Tibial nerve (tissue), 4 donors: ENCODE measurements around the gene SRGAP3.

Experiments used
- CTCF ChIP-seq, 5 experiments: fragments of 200-600 bp in 3 of 5; fragments of 450-650 bp in 2 of 5; sonication (generic) in 3 of 5; IDR thresholded peaks; one replicate each; pipeline ENCODE4 v1.5.1; 2016 to 2019; ENCODE audit warnings: antibody characterized with exemption in 5 of 5, mild to moderate bottlenecking in 3 of 5, moderate library complexity in 2 of 5
- EP300 ChIP-seq, 2 donors: sonication (generic); formaldehyde crosslinking; IDR thresholded peaks; one replicate each; pipeline ENCODE4 v1.6.1; 2017; ENCODE audit warnings: antibody characterized with exemption in 2 of 2, mild to moderate bottlenecking in 1 of 2
- POLR2A ChIP-seq, 2 donors: fragments of 450-650 bp; IDR thresholded peaks; one replicate each; pipeline ENCODE4 v1.6.1; 2017; ENCODE audit warnings: antibody characterized with exemption in 2 of 2, mild to moderate bottlenecking in 2 of 2, moderate library complexity in 2 of 2

- no peak for TF ChIP-seq POLR2A (IDR thresholded peaks at IDR 0.05)
- TF ChIP-seq CTCF (IDR thresholded peaks at IDR 0.05): no peak
- no peak for TF ChIP-seq EP300 (IDR thresholded peaks at IDR 0.05)
These were observed 65.5 kb downstream of the SRGAP3 start for GRCh38 chr3:9183811-9184460.
